Activated CD8-positive, alpha-beta T cell treated with anti-CD3 and anti-CD28 coated beads for 36 hours (primary cell): ENCODE data around the gene ZC3H8. TPM values are rescaled to one million over a fixed set of nuclear protein-coding genes. Genes with fewer than 3 reads are reported as not detected.
A peak's percentile ranks its signal among the peaks of the same experiment; 100 is the strongest.

ENCODE experiments used
- ATAC-seq: fragments of 200-7000 bp; cut with Tn5 transposase; one replicate; pipeline ENCODE4 v1.10.0; 2021; ENCODE audit warnings: mild to moderate bottlenecking, moderate library complexity
- CTCF ChIA-PET: fragments of 350-600 bp; sonication (Branson Sonifier 250); formaldehyde crosslinking; loops from one replicate; lab custom pipeline; 2021; ENCODE audit warnings: antibody characterized with exemption; lab: Charles Lee
- POLR2A ChIA-PET: fragments of 350-600 bp; sonication (Branson Sonifier 250); formaldehyde crosslinking; loops from one replicate; lab custom pipeline; 2021; ENCODE audit warnings: antibody characterized with exemption; lab: Charles Lee
- DNase-seq: peaks from one replicate; pipeline ENCODE4 v3.0.0-alpha.2; 2020
- H3K27ac Mint-ChIP-seq: one replicate; pipeline ENCODE4 v1.8.0; 2021; ENCODE audit warnings: mild to moderate bottlenecking, mixed read lengths
- H3K27me3 Mint-ChIP-seq: one replicate; pipeline ENCODE4 v1.8.0; 2021; ENCODE audit warnings: mixed read lengths
- H3K36me3 Mint-ChIP-seq: one replicate; pipeline ENCODE4 v1.8.0; 2021; ENCODE audit warnings: low read depth, mixed read lengths
- H3K4me1 Mint-ChIP-seq: one replicate; pipeline ENCODE4 v1.8.0; 2021; ENCODE audit warnings: low read depth, mixed read lengths
- H3K4me3 Mint-ChIP-seq: one replicate; pipeline ENCODE4 v1.8.0; 2021; ENCODE audit warnings: mild to moderate bottlenecking, moderate library complexity, mixed read lengths
- H3K9me3 Mint-ChIP-seq: one replicate; pipeline ENCODE4 v1.8.0; 2021; ENCODE audit warnings: mixed read lengths
- CTCF ChIP-seq: fragments of 200-600 bp; IDR thresholded peaks from one replicate; pipeline ENCODE4 v1.8.0; 2022; ENCODE audit warnings: antibody characterized with exemption, mild to moderate bottlenecking
- intact Hi-C: fragments of 100-400 bp; cut with micrococcal nuclease; formaldehyde crosslinking; loops from one replicate; pipeline ENCODE4 v1.10.0; 2022
- total RNA-seq, 2 experiments: library from RNA; stranded (reverse); gene quantifications; one replicate each; pipeline ENCODE4 v1.2.3, GENCODE V29; 2021

The ZC3H8 gene
- total RNA-seq, 2 experiments from 2014 or later, result 16.7 to 22.1 TPM

GRCh38 chr2:112253261-112253815 is 1.5 kb downstream of the ZC3H8 start:
- H3K4me3 Mint-ChIP-seq, result no peak overlapping the region

GRCh38 chr2:112251271-112251670 is 3.6 kb downstream of the ZC3H8 start:
- Mint-ChIP-seq H3K36me3 (peaks cover 29% of the 10 kb centered on the region), H3K27me3 (no peaks in the 10 kb centered on the region), H3K9me3 (no peaks in the 10 kb centered on the region), H3K27ac (no peak overlapping the region), H3K4me3 (no peak overlapping the region), H3K4me1 (peaks cover 23% of the 10 kb centered on the region)
- ATAC-seq (peak; percentile 11), DNase-seq (no peak)
- POLR2A ChIA-PET, result interaction anchor here (1.3 to 1.8 kb wide), 3 partner anchors 9 to 63 kb away, joined by 3 to 7 read pairs (median 7); no protein-coding TSS in a partner anchor
- CTCF ChIA-PET, result interaction anchor here (0.7 to 4.6 kb wide), 5 partner anchors 9 to 129 kb away, joined by 3 to 28 read pairs (median 9); no protein-coding TSS in a partner anchor
- TF ChIP-seq CTCF, result no peak
- intact Hi-C loops, result loop anchor here (10.0 kb wide), 2 partner anchors 126 to 196 kb away; partner anchors contain the start of gene TMEM87B

More at GRCh38 chr2:112253261-112253815, 1.5 kb downstream of the ZC3H8 start:
- DNase-seq, result no peak
- Mint-ChIP-seq H3K27me3 (no peaks in the 10 kb centered on the region), H3K9me3 (no peaks in the 10 kb centered on the region), H3K4me1 (peaks cover 24% of the 10 kb centered on the region), H3K36me3 (peaks cover 16% of the 10 kb centered on the region), H3K27ac (peak overlapping the region; percentile 32)
- intact Hi-C loops, result loop anchor here (10.0 kb wide), 2 partner anchors 129 to 199 kb away; partner anchors contain the start of gene TMEM87B
- TF ChIP-seq CTCF, result no peak
- ATAC-seq, result no peak
- ChIA-PET POLR2A (interaction anchor here (0.8 to 3.3 kb wide), 5 partner anchors 8 to 69 kb away, joined by 3 to 14 read pairs (median 4); no protein-coding TSS in a partner anchor), CTCF (interaction anchor here (0.9 to 4.0 kb wide), 4 partner anchors 11 to 132 kb away, joined by 3 to 23 read pairs (median 4); no protein-coding TSS in a partner anchor)

GRCh38 chr2:112244854-112245253 is 10.0 kb downstream of the ZC3H8 start:
- intact Hi-C loops, result no loop called here
- DNase-seq (no peak), ATAC-seq (no peak)
- Mint-ChIP-seq H3K9me3 (no peaks in the 10 kb centered on the region), H3K27ac (no peak overlapping the region), H3K4me1 (peaks cover 42% of the 10 kb centered on the region), H3K36me3 (peaks cover 52% of the 10 kb centered on the region), H3K27me3 (no peaks in the 10 kb centered on the region), H3K4me3 (no peak overlapping the region)
- TF ChIP-seq CTCF, result no peak
- ChIA-PET POLR2A (interaction anchor here (0.7 to 1.9 kb wide), 2 partner anchors 10 to 65 kb away, joined by 3 to 5 read pairs; no protein-coding TSS in a partner anchor), CTCF (interaction anchor here (0.9 to 4.2 kb wide), 4 partner anchors 12 to 123 kb away, joined by 3 to 14 read pairs (median 6); no protein-coding TSS in a partner anchor)

GRCh38 chr2:112243233-112243632 is 11.6 kb downstream of the ZC3H8 start:
- no peak for TF ChIP-seq CTCF
- ATAC-seq (no peak), DNase-seq (no peak)
- Mint-ChIP-seq H3K9me3 (no peaks in the 10 kb centered on the region), H3K27me3 (no peaks in the 10 kb centered on the region), H3K36me3 (peaks cover 46% of the 10 kb centered on the region), H3K4me3 (no peak overlapping the region), H3K27ac (no peak overlapping the region), H3K4me1 (peaks cover 42% of the 10 kb centered on the region)
- POLR2A ChIA-PET, result interaction anchor here (0.7 to 1.9 kb wide), 4 partner anchors 8 to 347 kb away, joined by 3 to 9 read pairs (median 5); partner anchors contain the start of gene ZC3H8
- intact Hi-C loops, result no loop called here
- CTCF ChIA-PET, result interaction anchor here (0.6 to 4.6 kb wide), 6 partner anchors 8 to 121 kb away, joined by 3 to 23 read pairs (median 4); no protein-coding TSS in a partner anchor
